SKM-1 treated with dmso at 0.1 percent for 144 hours (cell line): ENCODE results near the gene NUP54.
A peak's percentile ranks its signal among the peaks of the same experiment; 100 is the strongest.

ENCODE experiments used
- DNase-seq: peaks from one replicate; lab custom pipeline; 2025; ENCODE audit not compliant: unreplicated experiment; lab: John Stamatoyannopoulos, UW

The NUP54 gene

GRCh38 chr4:76148142-76148865 lies at the start of gene NUP54:
NUP54 (minus strand) TSS chr4:76148397; CDS start chr4:76148374, 23 bp downstream.
- DNase-seq, result peak; percentile 93

GRCh38 chr4:76197031-76197743 lies 49.0 kb upstream of the NUP54 start:
- DNase-seq, result no peak

GRCh38 chr4:76196376-76196775 lies 48.2 kb upstream of the NUP54 start:
- no peak for DNase-seq

GRCh38 chr4:76195326-76195725 lies 47.1 kb upstream of the NUP54 start:
- DNase-seq, result no peak

GRCh38 chr4:76194325-76194724 lies 46.1 kb upstream of the NUP54 start:
- DNase-seq, result no peak

GRCh38 chr4:76192236-76192635 lies 44.0 kb upstream of the NUP54 start:
- peak; percentile 26 for DNase-seq

GRCh38 chr4:76188557-76188956 lies 40.4 kb upstream of the NUP54 start:
- no peak for DNase-seq

GRCh38 chr4:76188149-76188548 lies 40.0 kb upstream of the NUP54 start:
- DNase-seq, result no peak

GRCh38 chr4:76187152-76187551 lies 39.0 kb upstream of the NUP54 start:
- no peak for DNase-seq

GRCh38 chr4:76182463-76182862 lies 34.3 kb upstream of the NUP54 start:
- DNase-seq, result no peak

GRCh38 chr4:76179398-76180318 lies 31.5 kb upstream of the NUP54 start:
- peak; percentile 55 for DNase-seq

GRCh38 chr4:76178296-76178695 lies 30.1 kb upstream of the NUP54 start:
- DNase-seq, result no peak

- DNase-seq, result no peak
Observed at GRCh38 chr4:76177709-76178108, 29.5 kb upstream of the NUP54 start.

- no peak for DNase-seq
Observed at GRCh38 chr4:76175336-76175735, 27.1 kb upstream of the NUP54 start.

- DNase-seq, result no peak
Observed at GRCh38 chr4:76174216-76174615, 26.0 kb upstream of the NUP54 start.

- DNase-seq, result no peak
Observed at GRCh38 chr4:76168688-76169087, 20.5 kb upstream of the NUP54 start.

GRCh38 chr4:76166480-76166879 lies 18.3 kb upstream of the NUP54 start:
- DNase-seq, result no peak

GRCh38 chr4:76160355-76160754 lies 12.2 kb upstream of the NUP54 start:
- no peak for DNase-seq

- DNase-seq, result no peak
Observed at GRCh38 chr4:76156635-76157034, 8.4 kb upstream of the NUP54 start.

GRCh38 chr4:76155979-76156378 lies 7.8 kb upstream of the NUP54 start:
- DNase-seq, result no peak

GRCh38 chr4:76153356-76153755 lies 5.2 kb upstream of the NUP54 start:
- DNase-seq, result no peak
